Mesodermal cell (in vitro differentiated cells): ENCODE measurements around the gene KLHDC7B.
"Not testable (repeated sequence)": the region's sequence is repeated elsewhere in the genome, so short reads cannot be mapped to it uniquely, and the experiment has no call there.

Experiments
- H3K27ac ChIP-seq: 2 replicates; pipeline ENCODE4 v1.7.0; 2013; ENCODE audit warnings: mild to moderate bottlenecking, low read depth, low read length, moderate library complexity; ENCODE audit not compliant: severe bottlenecking
- H3K36me3 ChIP-seq: 2 replicates; pipeline ENCODE4 v1.7.1; 2013; ENCODE audit warnings: mild to moderate bottlenecking, low read length, moderate library complexity; ENCODE audit not compliant: control insufficient read depth, insufficient read depth
- H3K4me1 ChIP-seq: one replicate; pipeline ENCODE4 v1.7.1; 2013; ENCODE audit warnings: mild to moderate bottlenecking, low read length; ENCODE audit not compliant: insufficient read depth, control insufficient read depth, poor library complexity, severe bottlenecking
- H3K4me3 ChIP-seq: 2 replicates; pipeline ENCODE4 v1.7.0; 2013; ENCODE audit warnings: low read length, control low read depth, mild to moderate bottlenecking; ENCODE audit not compliant: insufficient read depth, poor library complexity, severe bottlenecking; ENCODE audit errors: extremely low read depth
- H3K9me3 ChIP-seq: 2 replicates; pipeline ENCODE4 v1.7.1; 2013; ENCODE audit warnings: mild to moderate bottlenecking, low read length, moderate library complexity; ENCODE audit not compliant: control insufficient read depth
- WGBS, 2 experiments: methylation state at CpG; one replicate each; pipeline ENCODE4 v1.1.5; 2013; ENCODE audit warnings: missing lambda C conversion rate in 2 of 2; ENCODE audit not compliant: insufficient coverage in 2 of 2; 5-methylcytosine and 5-hydroxymethylcytosine counted together

The KLHDC7B gene

DNA sequence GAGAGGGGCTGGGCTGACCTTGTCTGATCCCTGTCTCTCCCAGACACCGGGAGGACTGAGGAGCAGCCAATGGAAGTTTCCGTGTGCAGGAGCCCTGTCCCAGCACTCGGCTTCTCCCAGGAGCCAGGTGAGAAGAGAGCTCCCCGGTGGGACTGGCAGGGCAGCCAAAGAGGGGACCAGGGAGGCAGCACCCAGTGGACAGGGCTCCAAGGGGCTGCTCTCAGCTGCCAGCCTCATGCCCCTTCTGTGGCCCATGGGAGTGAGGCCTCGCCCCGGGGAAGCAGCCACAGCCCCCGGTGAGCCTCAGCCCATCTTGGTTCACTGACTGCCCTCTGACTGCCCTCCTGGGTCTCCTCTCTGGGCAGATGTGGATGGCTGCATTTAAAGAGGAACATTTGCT is 27.1 kb upstream of the KLHDC7B start:
- Histone ChIP-seq H3K4me1 (no peaks in the 10 kb centered on the region), H3K36me3 (peaks cover 85% of the 10 kb centered on the region), H3K9me3 (no peaks in the 10 kb centered on the region), H3K27ac (no peak overlapping the region), H3K4me3 (no peak overlapping the region)
- WGBS, 2 experiments = 96 to 97% methylated on average over 4 to 7 of the region's 7 CpGs

DNA sequence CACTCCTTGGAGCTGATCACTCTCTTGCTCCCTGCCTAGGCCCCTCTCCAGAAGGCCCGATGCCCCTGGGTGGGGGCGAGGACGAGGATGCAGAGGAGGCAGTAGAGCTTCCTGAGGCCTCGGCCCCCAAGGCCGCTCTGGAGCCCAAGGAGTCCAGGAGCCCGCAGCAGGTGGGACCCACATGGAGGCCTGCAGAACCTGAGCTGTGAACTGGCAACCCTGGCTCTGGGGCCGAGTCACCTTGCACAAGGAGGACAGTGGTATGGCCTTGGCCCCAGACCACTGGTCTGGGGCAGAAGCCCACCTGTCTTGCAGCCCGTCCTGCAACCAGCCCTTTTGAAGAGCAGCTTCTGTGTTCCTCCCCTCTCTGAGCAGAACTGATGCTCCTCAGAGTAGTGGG is 26.5 kb upstream of the KLHDC7B start:
- Histone ChIP-seq H3K4me3 (no peak overlapping the region), H3K27ac (no peak overlapping the region), H3K9me3 (no peaks in the 10 kb centered on the region), H3K4me1 (peaks cover 4% of the 10 kb centered on the region), H3K36me3 (peaks cover 87% of the 10 kb centered on the region)
- 99 to 100% methylated on average over 7 to 8 of the region's 8 CpGs for WGBS, 2 experiments

DNA sequence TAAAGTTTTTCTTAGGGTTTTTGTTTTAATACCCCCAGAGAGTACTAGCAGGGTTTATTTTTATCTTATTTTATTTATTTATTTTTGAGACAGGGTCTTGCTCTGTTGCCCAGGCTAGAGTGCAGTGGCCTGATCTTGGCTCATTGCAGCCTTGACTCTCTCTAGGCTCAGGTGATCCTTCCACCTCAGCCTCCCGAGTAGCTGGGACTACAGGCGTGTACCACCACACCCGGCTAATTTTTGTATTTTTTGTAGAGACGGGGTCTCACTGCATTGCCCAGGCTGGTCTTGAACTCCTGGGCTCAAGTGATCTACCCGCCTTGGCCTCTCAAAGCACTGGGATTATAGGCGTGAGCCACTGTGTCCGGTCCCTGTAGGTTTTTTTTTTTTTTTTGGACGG is 25.5 kb upstream of the KLHDC7B start:
- peaks cover 81% of the 10 kb centered on the region for H3K36me3 ChIP-seq
- not testable (repeated sequence) for H3K4me3 ChIP-seq, H3K4me1 ChIP-seq, H3K27ac ChIP-seq, H3K9me3 ChIP-seq
- WGBS, 2 experiments = 95% methylated on average over 6 to 7 of the region's 8 CpGs

DNA sequence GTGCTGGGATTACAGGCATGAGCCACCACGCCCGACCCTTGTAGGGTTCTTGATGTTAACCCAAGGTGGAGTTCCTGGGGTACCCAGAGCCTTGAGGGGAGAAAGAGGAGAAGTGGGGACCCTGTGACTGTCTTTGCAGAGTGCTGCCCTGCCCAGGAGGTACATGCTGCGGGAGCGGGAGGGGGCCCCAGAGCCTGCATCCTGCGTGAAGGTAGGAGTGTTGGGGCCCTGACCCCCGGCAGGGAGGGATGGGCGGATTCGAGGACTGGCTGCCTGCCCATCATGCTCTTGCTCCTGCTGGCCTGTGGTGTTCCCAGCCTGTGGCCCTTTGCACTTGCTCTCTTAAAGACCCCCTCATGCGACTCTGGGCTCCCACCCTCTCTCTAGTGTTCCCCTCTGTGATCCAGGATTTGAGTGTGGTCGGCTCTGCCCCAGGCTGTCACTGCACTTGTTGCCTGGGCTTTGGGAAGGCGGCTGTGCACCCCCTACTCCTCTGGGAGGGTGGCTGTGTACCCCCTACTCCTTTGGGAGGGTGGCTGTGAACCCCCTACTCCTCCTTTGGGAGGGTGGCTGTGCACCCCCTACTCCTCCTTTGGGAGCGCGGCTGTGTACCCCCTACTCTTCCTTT is 24.8 kb upstream of the KLHDC7B start:
- H3K9me3 ChIP-seq = no peaks in the 10 kb centered on the region
- peaks cover 8% of the 10 kb centered on the region for H3K4me1 ChIP-seq
- WGBS, 2 experiments = 97 to 99% methylated on average over 11 to 12 of the region's 13 CpGs
- no peak overlapping the region for H3K4me3 ChIP-seq
- no peak overlapping the region for H3K27ac ChIP-seq
- H3K36me3 ChIP-seq = peaks cover 77% of the 10 kb centered on the region

DNA sequence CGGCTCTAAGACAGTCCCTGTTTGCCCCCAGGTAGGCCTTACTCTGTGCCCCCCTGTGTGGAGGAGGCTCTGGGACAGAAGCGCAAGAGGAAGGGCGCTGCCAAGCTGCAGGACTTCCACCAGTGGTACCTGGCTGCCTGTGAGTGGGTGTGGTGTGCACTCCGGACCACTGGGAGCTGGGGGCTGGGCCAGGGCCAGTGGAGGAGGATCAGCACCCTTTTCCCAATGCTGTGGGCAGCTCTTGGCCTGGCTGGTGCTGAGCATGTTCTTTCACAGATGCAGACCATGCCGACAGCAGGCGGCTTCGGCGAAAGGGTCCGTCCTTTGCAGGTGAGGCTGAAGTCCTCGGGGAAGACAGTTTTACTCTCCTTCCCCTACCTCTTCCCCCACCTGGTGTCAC is 24.0 kb upstream of the KLHDC7B start:
- H3K36me3 ChIP-seq = peaks cover 69% of the 10 kb centered on the region
- H3K9me3 ChIP-seq = no peaks in the 10 kb centered on the region
- no peak overlapping the region for H3K4me3 ChIP-seq
- no peak overlapping the region for H3K27ac ChIP-seq
- WGBS, 2 experiments = 94 to 96% methylated on average over 7 to 10 of the region's 10 CpGs
- peaks cover 8% of the 10 kb centered on the region for H3K4me1 ChIP-seq

DNA sequence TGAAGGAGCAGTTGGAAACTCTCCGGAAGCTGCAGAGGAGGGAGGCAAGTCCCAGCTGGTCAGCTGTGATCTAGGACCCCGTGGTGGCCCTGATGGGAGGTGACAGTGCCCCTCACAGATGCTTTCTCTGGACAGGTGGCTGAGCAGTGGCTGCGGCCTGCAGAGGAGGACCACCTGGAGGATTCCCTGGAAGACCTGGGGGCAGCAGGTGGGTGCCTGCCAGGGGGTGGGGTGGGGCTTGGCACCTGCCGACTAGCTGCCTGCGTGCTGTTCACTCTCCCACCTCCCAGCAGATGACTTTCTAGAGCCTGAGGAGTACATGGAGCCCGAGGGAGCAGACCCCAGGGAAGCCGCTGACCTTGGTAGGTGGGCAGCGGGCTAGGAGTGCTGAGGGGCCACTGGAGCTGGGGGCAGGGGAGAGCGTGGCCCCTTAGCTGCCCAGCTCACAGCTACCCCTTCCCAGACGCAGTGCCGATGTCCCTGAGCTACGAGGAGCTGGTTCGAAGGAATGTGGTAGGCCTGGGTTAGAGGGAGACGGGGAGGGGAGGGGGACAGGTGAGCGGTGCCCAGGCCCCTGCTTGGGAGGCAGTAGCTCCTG is 23.4 kb upstream of the KLHDC7B start:
- H3K36me3 ChIP-seq = peaks cover 63% of the 10 kb centered on the region
- H3K4me1 ChIP-seq = peaks cover 8% of the 10 kb centered on the region
- H3K9me3 ChIP-seq = no peaks in the 10 kb centered on the region
- WGBS, 2 experiments = 92 to 98% methylated on average over 12 to 14 of the region's 15 CpGs
- H3K27ac ChIP-seq = no peak overlapping the region
- no peak overlapping the region for H3K4me3 ChIP-seq

DNA sequence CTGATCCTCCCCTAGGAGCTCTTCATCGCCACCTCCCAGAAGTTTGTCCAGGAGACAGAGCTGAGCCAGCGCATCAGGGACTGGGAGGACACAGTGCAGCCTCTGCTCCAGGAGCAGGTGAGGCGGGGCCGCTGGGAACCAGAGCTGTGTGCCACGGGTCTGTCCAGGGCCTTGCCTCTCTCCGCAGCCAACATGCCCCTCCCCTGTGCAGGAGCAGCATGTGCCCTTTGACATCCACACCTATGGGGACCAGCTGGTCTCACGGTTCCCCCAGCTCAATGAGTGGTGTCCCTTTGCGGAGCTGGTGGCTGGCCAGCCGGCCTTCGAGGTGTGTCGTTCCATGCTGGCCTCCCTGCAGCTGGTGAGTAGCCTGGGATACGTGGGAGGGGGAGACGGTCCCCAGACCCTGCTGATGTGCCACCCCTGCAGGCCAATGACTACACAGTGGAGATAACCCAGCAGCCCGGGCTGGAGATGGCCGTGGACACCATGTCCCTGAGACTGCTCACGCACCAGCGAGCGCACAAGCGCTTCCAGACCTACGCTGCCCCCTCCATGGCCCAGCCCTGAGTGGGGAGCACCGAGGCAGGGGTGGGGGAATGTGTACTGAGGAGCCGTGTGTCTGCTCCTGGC is 22.8 kb upstream of the KLHDC7B start:
- no peaks in the 10 kb centered on the region for H3K9me3 ChIP-seq
- H3K36me3 ChIP-seq = peaks cover 57% of the 10 kb centered on the region
- peaks cover 8% of the 10 kb centered on the region for H3K4me1 ChIP-seq
- no peak overlapping the region for H3K4me3 ChIP-seq
- 96% methylated on average over 15 to 21 of the region's 22 CpGs for WGBS, 2 experiments
- H3K27ac ChIP-seq = no peak overlapping the region

DNA sequence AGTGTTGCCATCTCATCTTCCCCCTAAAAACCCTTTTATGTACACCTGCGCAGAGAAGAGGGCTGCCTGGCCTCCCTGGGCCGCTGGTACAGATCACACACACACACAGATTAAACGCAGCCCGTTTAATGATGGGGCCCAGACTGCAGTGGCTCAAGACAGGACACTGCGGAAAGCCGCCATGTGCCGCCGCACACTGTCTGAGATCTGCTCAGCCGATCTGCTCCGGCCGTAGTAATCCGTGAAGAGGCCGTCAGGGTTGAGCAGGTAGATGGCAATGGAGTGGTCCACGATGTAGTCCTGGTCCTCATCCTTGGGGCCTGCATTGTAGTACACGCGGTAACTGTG is 22.3 kb upstream of the KLHDC7B start:
- WGBS, 2 experiments = 96 to 99% methylated on average over 14 to 16 of the region's 16 CpGs
- Histone ChIP-seq H3K4me1 (peaks cover 8% of the 10 kb centered on the region), H3K4me3 (no peak overlapping the region), H3K9me3 (no peaks in the 10 kb centered on the region), H3K27ac (no peak overlapping the region), H3K36me3 (peaks cover 52% of the 10 kb centered on the region)

DNA sequence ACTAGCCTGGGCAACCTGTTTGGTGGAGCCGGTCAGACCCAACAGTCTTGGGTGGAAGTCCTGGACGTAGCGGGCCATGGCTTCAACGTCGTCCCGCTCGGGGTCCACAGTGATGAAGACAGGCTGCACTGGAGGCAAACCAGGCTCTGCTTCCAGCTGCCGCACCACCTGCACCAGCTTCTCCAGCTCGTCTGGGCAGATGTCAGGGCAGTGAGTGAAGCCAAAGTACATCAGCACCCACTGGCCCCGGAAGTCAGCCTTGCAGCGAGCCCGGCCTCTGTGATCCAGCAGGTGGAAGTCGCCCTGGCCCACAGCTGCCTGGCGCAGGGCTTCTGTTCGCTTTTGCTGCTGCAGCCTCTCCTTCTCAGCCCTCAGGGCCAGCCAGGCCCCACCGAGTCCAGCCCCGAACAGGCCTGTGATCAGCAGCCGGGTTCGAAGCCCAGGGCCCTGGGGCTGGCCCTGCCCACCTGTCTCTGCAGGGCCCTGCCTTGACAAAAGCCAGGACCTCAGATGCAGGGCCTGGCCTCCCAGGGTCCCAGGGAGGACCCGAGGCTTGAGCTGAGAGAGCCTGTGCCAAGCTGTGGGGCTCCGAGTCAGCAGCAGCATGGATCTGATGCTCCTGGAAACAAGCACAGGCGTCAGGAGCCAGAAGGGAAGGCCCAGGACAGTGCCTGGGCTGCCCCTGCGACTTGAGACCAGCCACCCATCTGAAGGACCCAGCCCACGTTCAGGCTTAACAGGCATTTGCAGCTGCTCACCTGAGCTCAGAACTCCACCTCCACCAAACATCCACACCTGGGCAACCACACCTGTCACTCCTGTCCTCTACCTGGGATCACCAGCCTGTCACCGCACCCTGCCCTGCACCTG is 21.7 kb upstream of the KLHDC7B start:
- H3K27ac ChIP-seq = no peak overlapping the region
- H3K4me3 ChIP-seq = peak overlapping the region; percentile 70
- H3K9me3 ChIP-seq = no peaks in the 10 kb centered on the region
- WGBS, 2 experiments = 93% methylated on average over 22 to 25 of the region's 25 CpGs
- peaks cover 8% of the 10 kb centered on the region for H3K4me1 ChIP-seq
- peaks cover 46% of the 10 kb centered on the region for H3K36me3 ChIP-seq

DNA sequence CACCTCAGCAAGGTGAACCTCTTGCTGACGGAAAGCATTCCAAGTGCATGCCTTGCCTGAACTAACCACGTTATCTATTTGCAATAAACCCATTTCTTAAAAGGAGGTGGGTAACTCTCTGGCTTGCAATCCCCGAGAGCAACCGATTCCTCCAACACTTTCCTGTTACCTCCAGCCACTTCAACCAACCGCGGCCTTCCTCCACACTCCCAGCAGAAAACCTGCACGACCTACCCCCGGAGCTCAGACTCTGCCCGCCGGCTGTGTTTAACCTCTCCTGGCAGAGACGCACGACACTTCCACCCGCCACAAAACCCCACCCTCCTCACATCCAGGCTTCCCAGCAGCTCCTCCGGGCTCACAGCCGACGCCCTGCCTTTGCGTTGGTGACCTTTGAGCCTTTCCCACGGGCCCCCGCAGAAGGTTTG is 21.0 kb upstream of the KLHDC7B start:
- 33 to 44% methylated on average over 13 to 19 of the region's 19 CpGs for WGBS, 2 experiments
- H3K4me1 ChIP-seq = peaks cover 8% of the 10 kb centered on the region
- H3K27ac ChIP-seq = peak overlapping the region; percentile 84
- H3K9me3 ChIP-seq = no peaks in the 10 kb centered on the region
- H3K4me3 ChIP-seq = peak overlapping the region; percentile 70
- peaks cover 39% of the 10 kb centered on the region for H3K36me3 ChIP-seq
